DND-41 (cell line): ENCODE results near the gene MT3.

ENCODE experiments used
- ATAC-seq: fragments of 200-7000 bp; cut with Tn5 transposase; 3 replicates; pipeline ENCODE4 v1.9.1; 2021; ENCODE audit warnings: low read depth; ENCODE audit not compliant: insufficient read depth
- DNase-seq: peaks from one replicate; pipeline ENCODE4 v3.0.0-alpha.2; 2020
- H2AFZ ChIP-seq: 2 replicates; pipeline ENCODE4 v1.6.0; 2012; ENCODE audit warnings: low read depth, low read length
- H3K27ac ChIP-seq: 2 replicates; pipeline ENCODE4 v1.5.1; 2012; ENCODE audit warnings: low read length, inconsistent platforms
- H3K27me3 ChIP-seq: fragments of 200-600 bp; sonication (generic); 2 replicates; pipeline ENCODE4 v1.6.0; 2012; ENCODE audit warnings: low read length, mild to moderate bottlenecking, inconsistent platforms; ENCODE audit not compliant: insufficient read depth, poor library complexity
- H3K36me3 ChIP-seq: 2 replicates; pipeline ENCODE4 v1.5.1; 2012; ENCODE audit warnings: low read length, inconsistent platforms; ENCODE audit not compliant: insufficient read depth
- H3K4me1 ChIP-seq: 2 replicates; pipeline ENCODE4 v1.5.1; 2012; ENCODE audit warnings: mild to moderate bottlenecking, low read length; ENCODE audit not compliant: insufficient read depth
- H3K4me2 ChIP-seq: 2 replicates; pipeline ENCODE4 v1.6.0; 2012; ENCODE audit warnings: mild to moderate bottlenecking, moderate library complexity, low read length, inconsistent platforms; ENCODE audit not compliant: insufficient read depth
- H3K4me3 ChIP-seq, 2 experiments: fragments of 200-600 bp in 1 of 2; shearing (Covaris generic) in 1 of 2; 2 replicates each; pipeline ENCODE4 v1.5.1; 2012 to 2016; ENCODE audit warnings: inconsistent platforms in 2 of 2, low read length in 2 of 2, mild to moderate bottlenecking in 2 of 2, low read depth in 1 of 2, moderate library complexity in 1 of 2
- H3K79me2 ChIP-seq: 2 replicates; pipeline ENCODE4 v1.6.0; 2012; ENCODE audit warnings: low read length, inconsistent platforms; ENCODE audit not compliant: insufficient read depth
- H3K9ac ChIP-seq: 2 replicates; pipeline ENCODE4 v1.6.0; 2012; ENCODE audit warnings: low read depth, mild to moderate bottlenecking, inconsistent platforms, low read length, moderate library complexity
- H3K9me3 ChIP-seq: 2 replicates; pipeline ENCODE4 v1.5.1; 2012; ENCODE audit warnings: low read length, moderate library complexity, mild to moderate bottlenecking, inconsistent platforms; ENCODE audit not compliant: insufficient read depth, severe bottlenecking
- H4K20me1 ChIP-seq: 2 replicates; pipeline ENCODE4 v1.6.0; 2012; ENCODE audit warnings: low read length; ENCODE audit not compliant: insufficient read depth
- EZH2 ChIP-seq: IDR thresholded peaks from 3 replicates; pipeline ENCODE4 v1.6.1; 2012; ENCODE audit warnings: borderline replicate concordance, low read depth, mild to moderate bottlenecking, moderate library complexity, low read length, inconsistent platforms; ENCODE audit not compliant: severe bottlenecking
- TF ChIP-seq, protein P1 (sequence below): IDR thresholded peaks from 2 replicates; pipeline ENCODE4 v1.5.1; 2012; ENCODE audit warnings: borderline replicate concordance, low read length, moderate library complexity, mild to moderate bottlenecking; ENCODE audit not compliant: poor library complexity, severe bottlenecking; ENCODE audit errors: extremely low read depth

Gene MT3

DNA sequence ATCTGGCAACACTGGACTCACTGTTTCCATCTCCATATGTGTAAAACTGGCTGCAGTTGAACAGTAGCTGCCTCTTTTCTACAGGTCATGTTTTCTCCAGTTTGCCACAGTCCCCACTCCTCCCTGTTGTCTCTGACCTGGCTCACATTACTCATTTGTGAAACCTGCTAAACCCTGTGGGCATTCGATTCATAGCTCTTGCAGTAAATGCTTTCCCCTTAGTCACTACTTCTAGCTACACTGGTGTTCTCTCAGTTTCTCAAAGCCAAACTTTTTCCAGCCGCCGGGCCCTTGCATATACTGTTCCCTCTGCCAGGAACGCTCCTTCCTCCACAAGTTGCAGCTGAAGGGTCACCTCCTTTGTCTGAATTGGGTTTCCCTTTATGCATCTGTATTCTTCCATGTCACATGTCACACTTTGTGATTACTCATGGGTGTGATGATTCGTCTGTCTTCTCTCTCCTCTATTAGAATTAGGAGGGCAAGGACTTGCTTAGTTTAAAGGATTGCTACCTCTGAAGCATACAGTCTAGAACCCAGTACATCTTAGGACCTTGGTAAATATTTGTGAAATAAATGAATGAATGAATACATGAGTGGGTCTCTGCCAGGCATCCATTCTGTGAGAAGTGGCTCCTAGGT is 39.5 kb upstream of the MT3 start:
- H3K79me2 ChIP-seq = no peaks in the 10 kb centered on the region
- H3K9ac ChIP-seq = no peak overlapping the region
- no peak for TF ChIP-seq EZH2
- H3K27me3 ChIP-seq = peaks cover 15% of the 10 kb centered on the region
- no peak overlapping the region for H3K4me2 ChIP-seq
- H4K20me1 ChIP-seq = no peaks in the 10 kb centered on the region
- no peaks in the 10 kb centered on the region for H3K9me3 ChIP-seq
- no peaks in the 10 kb centered on the region for H3K36me3 ChIP-seq
- DNase-seq (no peak), ATAC-seq (no peak)
- no peak overlapping the region for H3K27ac ChIP-seq
- H3K4me3 ChIP-seq = no peak overlapping the region
- H3K4me1 ChIP-seq = peaks cover 4% of the 10 kb centered on the region; the same call in 1 of the 2 replicates
- H2AFZ ChIP-seq = no peak overlapping the region

DNA sequence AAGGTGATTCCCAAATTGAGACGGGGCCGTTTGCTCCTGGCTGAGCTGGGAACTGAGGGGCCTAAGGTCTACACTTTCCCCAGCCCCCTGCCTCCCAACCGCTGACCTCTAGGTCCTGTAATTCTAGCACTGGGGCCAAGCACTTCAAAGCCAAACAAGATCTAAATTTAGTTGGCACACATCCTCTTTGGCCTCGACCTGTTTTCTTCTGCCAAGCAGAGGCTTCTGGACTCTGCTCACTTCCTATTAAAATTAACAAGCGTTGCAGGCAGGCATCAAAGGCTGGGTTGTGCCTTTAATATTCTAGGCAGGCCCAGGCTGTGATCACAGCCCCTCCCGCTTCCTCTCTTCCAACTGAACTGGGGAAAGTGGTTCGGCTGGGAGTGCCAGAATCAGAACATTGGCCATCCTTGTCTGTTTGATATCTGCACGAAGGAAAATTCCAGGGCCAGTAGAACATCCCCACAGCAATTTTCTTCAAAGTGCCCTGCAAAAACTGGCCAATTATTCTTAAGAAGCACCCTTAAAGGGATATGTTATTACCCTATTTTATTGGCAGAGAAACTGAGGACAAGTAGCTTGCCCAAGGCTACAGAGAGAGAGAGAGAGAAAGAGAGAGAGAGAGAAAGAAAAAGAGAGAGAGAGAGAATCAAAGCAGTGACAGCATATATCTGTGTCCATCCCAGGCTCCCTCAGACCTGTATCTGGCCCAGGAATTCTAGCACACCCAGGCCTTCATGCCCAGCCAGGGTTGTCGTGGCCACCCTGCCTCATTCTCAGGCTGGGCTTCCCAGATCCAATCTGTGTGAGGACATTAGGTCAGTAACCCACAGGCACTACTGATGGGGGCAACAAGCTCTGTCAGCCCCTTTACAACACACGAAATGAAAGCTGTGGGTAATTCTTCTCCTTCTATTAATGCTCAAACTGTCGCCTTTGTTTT is 37.3 kb upstream of the MT3 start:
- Histone ChIP-seq H3K4me2 (no peak overlapping the region), H3K36me3 (no peaks in the 10 kb centered on the region), H3K9ac (no peak overlapping the region), H2AFZ (no peak overlapping the region), H3K79me2 (no peaks in the 10 kb centered on the region), H3K4me1 (peaks cover 4% of the 10 kb centered on the region; the same call in 1 of the 2 replicates), H3K4me3 (no peak overlapping the region), H3K9me3 (no peaks in the 10 kb centered on the region), H4K20me1 (no peaks in the 10 kb centered on the region), H3K27ac (no peak overlapping the region), H3K27me3 (peaks cover 19% of the 10 kb centered on the region)
- no peak for DNase-seq
- no peak for ATAC-seq
- TF ChIP-seq, protein P1, sequence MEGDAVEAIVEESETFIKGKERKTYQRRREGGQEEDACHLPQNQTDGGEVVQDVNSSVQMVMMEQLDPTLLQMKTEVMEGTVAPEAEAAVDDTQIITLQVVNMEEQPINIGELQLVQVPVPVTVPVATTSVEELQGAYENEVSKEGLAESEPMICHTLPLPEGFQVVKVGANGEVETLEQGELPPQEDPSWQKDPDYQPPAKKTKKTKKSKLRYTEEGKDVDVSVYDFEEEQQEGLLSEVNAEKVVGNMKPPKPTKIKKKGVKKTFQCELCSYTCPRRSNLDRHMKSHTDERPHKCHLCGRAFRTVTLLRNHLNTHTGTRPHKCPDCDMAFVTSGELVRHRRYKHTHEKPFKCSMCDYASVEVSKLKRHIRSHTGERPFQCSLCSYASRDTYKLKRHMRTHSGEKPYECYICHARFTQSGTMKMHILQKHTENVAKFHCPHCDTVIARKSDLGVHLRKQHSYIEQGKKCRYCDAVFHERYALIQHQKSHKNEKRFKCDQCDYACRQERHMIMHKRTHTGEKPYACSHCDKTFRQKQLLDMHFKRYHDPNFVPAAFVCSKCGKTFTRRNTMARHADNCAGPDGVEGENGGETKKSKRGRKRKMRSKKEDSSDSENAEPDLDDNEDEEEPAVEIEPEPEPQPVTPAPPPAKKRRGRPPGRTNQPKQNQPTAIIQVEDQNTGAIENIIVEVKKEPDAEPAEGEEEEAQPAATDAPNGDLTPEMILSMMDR = no peak
- TF ChIP-seq EZH2 = no peak

DNA sequence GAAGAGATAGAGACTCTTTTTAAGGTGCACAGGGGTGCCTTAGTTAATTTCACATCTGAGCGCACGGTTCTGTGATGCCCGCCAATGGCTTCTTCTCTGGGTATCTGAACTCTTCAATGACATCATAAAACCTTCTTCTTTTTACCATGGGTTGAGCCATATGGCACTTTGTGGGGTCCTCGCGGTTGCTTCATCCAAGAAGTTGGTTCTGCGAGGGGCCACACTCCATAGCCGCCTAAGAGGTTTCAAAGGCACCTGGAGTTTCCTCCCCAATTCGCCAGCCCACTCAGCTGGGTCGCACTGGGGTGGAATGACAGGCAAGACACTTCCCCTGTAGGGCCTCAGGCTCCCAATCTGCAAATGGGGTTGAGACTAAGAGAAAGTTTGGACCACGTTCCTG is 34.9 kb upstream of the MT3 start:
- Histone ChIP-seq H3K4me2 (no peak overlapping the region), H4K20me1 (no peaks in the 10 kb centered on the region), H3K27ac (no peak overlapping the region), H2AFZ (no peak overlapping the region), H3K36me3 (no peaks in the 10 kb centered on the region), H3K9me3 (no peaks in the 10 kb centered on the region), H3K79me2 (no peaks in the 10 kb centered on the region), H3K9ac (no peak overlapping the region), H3K4me1 (no peaks in the 10 kb centered on the region), H3K4me3 (no peak overlapping the region), H3K27me3 (peaks cover 19% of the 10 kb centered on the region)
- no peak for DNase-seq
- TF ChIP-seq EZH2 = no peak
- TF ChIP-seq, protein P1 = no peak
- ATAC-seq = no peak

DNA sequence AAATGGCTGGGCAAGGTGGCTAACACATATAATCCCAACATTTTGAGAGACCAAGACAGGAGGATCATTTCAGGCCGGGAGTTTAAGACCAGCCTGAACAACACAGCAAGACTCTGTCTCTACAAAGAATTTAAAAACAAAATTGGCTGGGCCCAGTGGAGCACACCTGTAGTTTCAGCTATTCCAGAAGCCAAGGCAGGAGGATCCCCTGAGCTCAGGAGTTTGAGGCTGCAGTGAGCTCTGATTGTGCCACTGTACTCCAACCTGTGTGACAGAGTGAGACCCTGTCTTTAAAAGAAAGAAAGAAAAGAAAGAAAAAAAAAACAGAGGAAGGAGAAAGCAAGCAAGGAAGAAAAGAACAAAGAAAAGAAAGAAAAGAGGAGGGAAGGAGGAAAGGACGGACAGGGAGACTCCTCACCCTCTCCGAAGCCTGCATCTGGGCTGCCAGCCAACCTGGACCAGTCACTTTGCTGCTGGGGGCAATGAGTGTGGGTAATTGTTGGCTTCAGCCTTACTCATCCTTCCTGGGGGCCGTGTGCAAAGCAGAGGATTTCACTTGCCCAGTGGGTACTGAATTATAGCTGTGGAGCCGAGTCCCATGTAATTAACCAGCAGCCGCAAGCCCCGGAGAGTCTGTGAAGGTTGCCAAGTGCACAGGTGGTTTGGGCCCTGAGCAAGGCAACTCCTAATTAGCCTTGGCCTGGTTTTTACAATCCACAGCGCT is 31.1 kb upstream of the MT3 start:
- Histone ChIP-seq H3K79me2 (no peaks in the 10 kb centered on the region), H3K4me3 (no peak overlapping the region), H3K9ac (no peak overlapping the region), H3K9me3 (no peaks in the 10 kb centered on the region), H3K4me1 (no peaks in the 10 kb centered on the region), H3K36me3 (no peaks in the 10 kb centered on the region), H2AFZ (no peak overlapping the region), H4K20me1 (no peaks in the 10 kb centered on the region), H3K27me3 (peaks cover 23% of the 10 kb centered on the region), H3K27ac (no peak overlapping the region), H3K4me2 (no peak overlapping the region)
- TF ChIP-seq, protein P1 = no peak
- no peak for TF ChIP-seq EZH2
- DNase-seq (no peak), ATAC-seq (no peak)
